ENCODE results near the gene SKA3.

DNA sequence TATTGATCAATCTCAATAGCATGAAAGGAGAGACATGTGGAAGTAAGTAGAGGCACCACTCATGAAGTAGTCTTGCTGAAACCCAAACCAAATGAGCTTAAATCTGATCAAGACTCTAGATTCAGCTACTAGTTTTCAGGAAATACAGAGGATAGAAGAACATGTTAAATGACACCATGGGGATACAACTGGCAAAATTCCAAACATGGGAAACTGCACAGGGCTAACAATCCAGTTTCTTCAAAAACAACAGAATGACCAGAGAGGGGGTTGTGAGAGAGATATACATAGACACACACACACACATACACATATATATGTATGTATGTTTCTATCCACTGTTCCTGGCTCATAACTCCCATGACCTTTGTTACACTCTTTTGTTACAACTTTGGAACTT lies 44.9 kb upstream of the SKA3 start:
- TF ChIP-seq, protein P1, sequence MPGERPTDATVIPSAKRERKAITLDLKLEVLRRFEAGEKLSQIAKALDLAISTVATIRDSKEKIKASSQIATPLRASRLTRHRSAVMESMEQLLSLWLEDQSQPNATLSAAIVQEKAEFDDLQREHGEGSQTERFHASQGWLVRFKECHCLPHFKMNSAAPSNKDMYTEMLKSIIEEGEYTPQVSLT (CRISPR knock-in tag; IDR thresholded peaks at IDR 0.05; ENCODE audit: borderline replicate concordance, low read depth): no peak
- no peak for TF ChIP-seq ZNF570 (CRISPR knock-in tag; IDR thresholded peaks at IDR 0.05; ENCODE audit: borderline replicate concordance)
- no peak for TF ChIP-seq FOSL2 (CRISPR knock-in tag; IDR thresholded peaks at IDR 0.05)
- no peak for TF ChIP-seq FOXM1 (CRISPR knock-in tag; IDR thresholded peaks at IDR 0.05)
- no peak for TF ChIP-seq NAIF1 (CRISPR knock-in tag; IDR thresholded peaks at IDR 0.05; ENCODE audit: borderline replicate concordance)
- no peak for TF ChIP-seq TRIM24 (CRISPR knock-in tag; IDR thresholded peaks at IDR 0.05)
- TF ChIP-seq, protein P2, sequence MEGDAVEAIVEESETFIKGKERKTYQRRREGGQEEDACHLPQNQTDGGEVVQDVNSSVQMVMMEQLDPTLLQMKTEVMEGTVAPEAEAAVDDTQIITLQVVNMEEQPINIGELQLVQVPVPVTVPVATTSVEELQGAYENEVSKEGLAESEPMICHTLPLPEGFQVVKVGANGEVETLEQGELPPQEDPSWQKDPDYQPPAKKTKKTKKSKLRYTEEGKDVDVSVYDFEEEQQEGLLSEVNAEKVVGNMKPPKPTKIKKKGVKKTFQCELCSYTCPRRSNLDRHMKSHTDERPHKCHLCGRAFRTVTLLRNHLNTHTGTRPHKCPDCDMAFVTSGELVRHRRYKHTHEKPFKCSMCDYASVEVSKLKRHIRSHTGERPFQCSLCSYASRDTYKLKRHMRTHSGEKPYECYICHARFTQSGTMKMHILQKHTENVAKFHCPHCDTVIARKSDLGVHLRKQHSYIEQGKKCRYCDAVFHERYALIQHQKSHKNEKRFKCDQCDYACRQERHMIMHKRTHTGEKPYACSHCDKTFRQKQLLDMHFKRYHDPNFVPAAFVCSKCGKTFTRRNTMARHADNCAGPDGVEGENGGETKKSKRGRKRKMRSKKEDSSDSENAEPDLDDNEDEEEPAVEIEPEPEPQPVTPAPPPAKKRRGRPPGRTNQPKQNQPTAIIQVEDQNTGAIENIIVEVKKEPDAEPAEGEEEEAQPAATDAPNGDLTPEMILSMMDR (CRISPR knock-in tag; IDR thresholded peaks at IDR 0.05): no peak
- no peak for TF ChIP-seq ZNF34 (CRISPR knock-in tag; IDR thresholded peaks at IDR 0.05; ENCODE audit: borderline replicate concordance)
- no peak for TF ChIP-seq ZNF317 (CRISPR knock-in tag; IDR thresholded peaks at IDR 0.05)
- no peak for TF ChIP-seq NCOR1 (IDR thresholded peaks at IDR 0.05; ENCODE audit: borderline replicate concordance, low read length)
- no peak for TF ChIP-seq CEBPB (IDR thresholded peaks at IDR 0.05; ENCODE audit: borderline replicate concordance, low read depth, low read length)
- no peak for TF ChIP-seq SUZ12 (IDR thresholded peaks at IDR 0.05; ENCODE audit: low read depth, low read length)
